Activated CD8-positive, alpha-beta T cell treated with anti-CD3 and anti-CD28 coated beads, Interleukin-2, amount 10 ng/mL, durations not matched to agents 7 days and 5 days (primary cell): Measurements from ENCODE around the gene VIPR2. TPM values are rescaled to one million over a fixed set of nuclear protein-coding genes. Genes with fewer than 3 reads are reported as not detected.
"Not testable (repeated sequence)": the region's sequence is repeated elsewhere in the genome, so short reads cannot be mapped to it uniquely, and the experiment has no call there.

Source experiments
- ATAC-seq: fragments of 150-1000 bp; cut with Tn5 transposase; one replicate; pipeline ENCODE4 v1.10.0; 2021; ENCODE audit warnings: moderate library complexity
- CTCF ChIA-PET: fragments of 350-600 bp; sonication (Branson Sonifier 250); formaldehyde crosslinking; loops from one replicate; lab custom pipeline; 2021; ENCODE audit warnings: antibody characterized with exemption; lab: Charles Lee
- POLR2A ChIA-PET: fragments of 350-600 bp; sonication (Branson Sonifier 250); formaldehyde crosslinking; loops from one replicate; lab custom pipeline; 2021; ENCODE audit warnings: antibody characterized with exemption; lab: Charles Lee
- DNase-seq: peaks from one replicate; pipeline ENCODE4 v3.0.0-alpha.2; 2020
- H3K27ac Mint-ChIP-seq: one replicate; pipeline ENCODE4 v1.8.0; 2021; ENCODE audit warnings: mild to moderate bottlenecking, mixed read lengths
- H3K27me3 Mint-ChIP-seq: one replicate; pipeline ENCODE4 v1.8.0; 2021; ENCODE audit warnings: low read depth, mixed read lengths
- H3K36me3 Mint-ChIP-seq: one replicate; pipeline ENCODE4 v1.8.0; 2021; ENCODE audit warnings: low read depth, mixed read lengths
- H3K4me1 Mint-ChIP-seq: one replicate; pipeline ENCODE4 v1.8.0; 2021; ENCODE audit warnings: low read depth, mixed read lengths
- H3K4me3 Mint-ChIP-seq: one replicate; pipeline ENCODE4 v1.8.0; 2021; ENCODE audit warnings: mild to moderate bottlenecking, mixed read lengths
- H3K9me3 Mint-ChIP-seq: one replicate; pipeline ENCODE4 v1.8.0; 2022; ENCODE audit warnings: mixed read lengths; ENCODE audit not compliant: insufficient read depth
- total RNA-seq, 2 experiments: library from RNA; stranded (reverse); gene quantifications; one replicate each; pipeline ENCODE4 v1.2.3, GENCODE V29; 2021

VIPR2 gene
- total RNA-seq, 2 experiments from 2014 or later = not detected

DNA sequence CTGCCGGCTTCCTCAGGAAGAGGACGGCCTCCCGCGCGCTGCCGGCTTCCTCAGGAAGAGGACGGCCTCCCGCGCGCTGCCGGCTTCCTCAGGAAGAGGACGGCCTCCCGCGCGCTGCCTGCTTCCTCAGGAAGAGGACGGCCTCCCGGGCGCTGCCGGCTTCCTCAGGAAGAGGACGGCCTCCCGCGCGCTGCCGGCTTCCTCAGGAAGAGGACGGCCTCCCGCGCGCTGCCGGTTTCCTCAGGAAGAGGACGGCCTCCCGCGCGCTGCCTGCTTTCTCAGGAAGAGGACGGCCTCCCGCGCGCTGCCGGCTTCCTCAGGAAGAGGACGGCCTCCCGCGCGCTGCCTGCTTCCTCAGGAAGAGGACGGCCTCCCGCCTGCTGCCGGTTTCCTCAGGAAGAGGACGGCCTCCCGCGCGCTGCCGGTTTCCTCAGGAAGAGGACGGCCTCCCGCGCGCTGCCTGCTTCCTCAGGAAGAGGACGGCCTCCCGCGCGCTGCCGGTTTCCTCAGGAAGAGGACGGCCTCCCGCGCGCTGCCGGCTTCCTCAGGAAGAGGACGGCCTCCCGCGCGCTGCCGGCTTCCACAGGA is 138.6 kb downstream of the VIPR2 start:
- DNase-seq, H3K27me3 Mint-ChIP-seq, H3K4me1 Mint-ChIP-seq, H3K27ac Mint-ChIP-seq, POLR2A ChIA-PET, H3K4me3 Mint-ChIP-seq, H3K36me3 Mint-ChIP-seq, H3K9me3 Mint-ChIP-seq, CTCF ChIA-PET, ATAC-seq: not testable (repeated sequence)

DNA sequence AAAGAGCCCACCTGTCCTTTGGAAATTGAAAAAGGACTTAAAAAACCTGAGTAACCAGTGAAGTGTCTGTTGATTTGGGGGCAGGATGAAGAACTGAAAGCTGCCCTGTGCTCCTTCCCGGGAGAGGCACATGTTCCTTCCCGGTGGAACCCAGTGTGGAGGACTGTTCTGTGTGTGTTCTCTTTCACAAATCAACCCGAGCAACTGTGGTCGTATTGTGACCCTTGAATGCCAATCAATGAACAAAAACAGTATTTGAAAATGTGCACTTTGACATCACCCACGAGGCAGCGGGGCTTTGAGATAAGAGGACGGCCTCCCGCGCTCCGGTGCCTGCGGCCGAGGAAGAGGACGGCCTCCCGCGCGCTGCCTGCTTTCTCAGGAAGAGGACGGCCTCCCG is 139.0 kb downstream of the VIPR2 start:
- H3K27me3 Mint-ChIP-seq = no peaks in the 10 kb centered on the region
- no peak overlapping the region for H3K27ac Mint-ChIP-seq
- ChIA-PET CTCF (no interaction called here), POLR2A (no interaction called here)
- no peaks in the 10 kb centered on the region for H3K4me1 Mint-ChIP-seq
- ATAC-seq (no peak), DNase-seq (no peak)
- no peak overlapping the region for H3K4me3 Mint-ChIP-seq
- no peaks in the 10 kb centered on the region for H3K9me3 Mint-ChIP-seq
- no peaks in the 10 kb centered on the region for H3K36me3 Mint-ChIP-seq

DNA sequence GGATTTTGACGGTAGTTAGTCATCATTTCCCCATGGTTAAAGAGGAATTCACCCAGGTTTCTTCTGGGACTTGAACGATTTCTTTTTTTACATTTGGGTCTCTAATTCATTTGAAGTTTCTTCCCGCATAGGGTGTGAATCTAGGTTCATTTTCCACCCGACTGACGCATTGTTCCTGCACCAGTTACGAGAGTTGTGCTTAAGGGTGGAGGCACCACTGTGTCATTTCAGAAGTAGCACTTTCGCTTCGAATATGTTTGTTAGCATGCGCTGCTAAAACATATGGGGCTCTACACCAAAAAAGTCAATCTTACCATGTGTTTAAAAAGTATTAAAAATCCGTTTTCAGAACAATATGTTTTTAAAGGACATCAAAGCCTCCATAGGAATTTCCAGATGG is 140.3 kb downstream of the VIPR2 start:
- Mint-ChIP-seq H3K36me3 (no peaks in the 10 kb centered on the region), H3K27ac (no peak overlapping the region)
- no peak for DNase-seq

DNA sequence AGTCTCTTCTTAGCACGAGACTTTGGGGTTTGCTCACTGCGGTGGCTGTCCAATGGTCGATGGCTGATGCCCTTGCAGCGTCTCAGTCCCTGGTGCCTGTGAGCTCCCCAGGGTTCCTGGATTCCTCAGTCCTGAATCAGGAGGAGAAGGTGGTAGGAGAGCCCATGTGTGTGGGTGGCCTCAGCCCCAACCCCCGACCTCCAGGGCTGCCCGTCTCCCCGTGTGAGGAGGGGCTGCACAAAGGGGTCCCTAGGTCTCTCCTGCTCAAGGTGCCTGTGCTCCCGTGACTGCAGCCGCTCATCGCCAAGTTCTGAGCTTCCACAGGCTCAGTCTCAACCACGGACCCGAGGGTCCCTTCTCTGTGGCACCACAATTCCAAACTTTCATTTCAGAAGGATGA is 142.9 kb downstream of the VIPR2 start:
- Mint-ChIP-seq H3K9me3 (no peaks in the 10 kb centered on the region), H3K27me3 (no peaks in the 10 kb centered on the region), H3K36me3 (no peaks in the 10 kb centered on the region), H3K27ac (no peak overlapping the region), H3K4me1 (no peaks in the 10 kb centered on the region), H3K4me3 (no peak overlapping the region)
- DNase-seq (no peak), ATAC-seq (no peak)
- ChIA-PET CTCF (interaction anchor here (1.0 kb wide), 1 partner anchor 9 kb away, joined by 3 read pairs; no protein-coding TSS in a partner anchor), POLR2A (no interaction called here)

More for the DNA sequence above, 140.3 kb downstream of the VIPR2 start:
- H3K4me3 Mint-ChIP-seq = no peak overlapping the region
- H3K4me1 Mint-ChIP-seq = no peaks in the 10 kb centered on the region
- ChIA-PET CTCF (no interaction called here), POLR2A (no interaction called here)
- no peaks in the 10 kb centered on the region for H3K27me3 Mint-ChIP-seq
- ATAC-seq = no peak
- no peaks in the 10 kb centered on the region for H3K9me3 Mint-ChIP-seq

DNA sequence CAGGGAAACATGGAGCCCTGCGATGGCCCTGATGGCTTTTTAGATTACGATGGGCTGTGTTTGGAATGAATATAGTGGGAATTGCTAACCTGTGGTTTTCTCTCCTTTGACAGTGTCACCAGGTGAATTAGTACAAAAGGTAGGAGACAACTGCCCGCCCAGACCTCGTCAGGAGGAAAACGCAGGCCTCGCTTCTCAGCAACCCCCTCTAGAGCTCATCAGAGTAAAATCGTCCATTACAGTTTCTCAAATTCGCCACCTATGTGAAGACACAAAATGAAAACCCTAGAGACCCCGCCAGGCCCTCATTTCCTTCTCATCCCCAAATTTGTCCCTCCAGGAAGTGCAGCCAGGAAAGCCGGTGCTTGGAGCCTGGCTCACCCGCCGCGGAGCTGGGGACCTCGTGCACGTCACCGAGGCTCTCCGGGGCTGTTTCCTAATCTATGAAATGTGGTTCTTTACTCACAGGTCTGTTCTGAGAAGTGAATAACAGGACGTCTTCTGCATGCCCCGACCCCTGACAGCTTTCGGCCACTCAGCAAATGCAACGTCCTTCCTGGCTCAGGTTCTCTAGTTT is 143.7 kb downstream of the VIPR2 start:
- H3K4me1 Mint-ChIP-seq = no peaks in the 10 kb centered on the region
- no peak overlapping the region for H3K27ac Mint-ChIP-seq
- no peaks in the 10 kb centered on the region for H3K9me3 Mint-ChIP-seq
- POLR2A ChIA-PET = no interaction called here
- DNase-seq = no peak
- CTCF ChIA-PET = no interaction called here
- no peaks in the 10 kb centered on the region for H3K27me3 Mint-ChIP-seq
- ATAC-seq = no peak
- H3K36me3 Mint-ChIP-seq = no peaks in the 10 kb centered on the region
- H3K4me3 Mint-ChIP-seq = no peak overlapping the region

DNA sequence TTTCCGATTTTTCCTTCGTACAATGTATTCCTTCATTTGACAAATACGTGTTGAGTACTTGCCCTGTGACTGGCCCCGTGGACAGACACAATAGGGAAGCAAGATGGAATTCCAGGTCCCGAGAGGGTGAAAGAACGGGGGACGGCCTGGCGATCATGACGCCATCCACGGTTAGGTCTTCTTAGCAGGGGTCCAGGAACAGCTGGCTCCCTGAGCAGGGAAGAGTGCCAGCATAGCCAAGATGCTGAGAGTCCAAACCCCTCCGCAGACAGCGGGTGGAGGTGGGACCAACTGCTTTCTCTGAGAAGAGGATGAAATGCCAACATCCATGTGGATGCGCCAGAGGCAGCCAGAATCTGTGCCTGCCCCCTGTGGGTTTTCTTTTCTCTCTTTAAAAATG is 144.6 kb downstream of the VIPR2 start:
- no peaks in the 10 kb centered on the region for H3K36me3 Mint-ChIP-seq
- H3K27me3 Mint-ChIP-seq = no peaks in the 10 kb centered on the region
- H3K9me3 Mint-ChIP-seq = no peaks in the 10 kb centered on the region
- DNase-seq (no peak), ATAC-seq (no peak)
- no peak overlapping the region for H3K27ac Mint-ChIP-seq
- no peaks in the 10 kb centered on the region for H3K4me1 Mint-ChIP-seq
- ChIA-PET POLR2A (no interaction called here), CTCF (no interaction called here)
- H3K4me3 Mint-ChIP-seq = no peak overlapping the region

DNA sequence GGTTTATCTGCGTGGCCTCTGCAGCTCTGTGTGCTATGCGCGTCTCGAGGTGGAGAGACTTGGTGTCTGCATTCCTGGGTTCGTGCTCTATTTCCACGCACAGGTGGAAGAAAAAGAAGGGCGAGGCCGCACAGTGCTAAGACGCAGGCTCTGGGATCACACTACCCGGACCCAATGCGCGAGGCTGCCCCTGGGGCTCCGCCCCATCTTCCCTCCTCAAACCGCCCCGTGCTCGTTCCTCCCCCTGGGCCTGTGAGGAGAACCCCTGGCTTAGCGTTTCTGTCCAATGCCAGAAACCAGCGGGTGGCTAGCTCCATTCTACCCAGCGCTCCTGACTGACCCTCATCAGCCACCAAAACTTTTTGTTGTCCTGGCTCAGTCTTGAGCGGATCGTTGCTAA is 145.2 kb downstream of the VIPR2 start:
- no peaks in the 10 kb centered on the region for H3K4me1 Mint-ChIP-seq
- DNase-seq (no peak), ATAC-seq (no peak)
- no peak overlapping the region for H3K4me3 Mint-ChIP-seq
- ChIA-PET POLR2A (no interaction called here), CTCF (no interaction called here)
- no peaks in the 10 kb centered on the region for H3K9me3 Mint-ChIP-seq
- H3K36me3 Mint-ChIP-seq = no peaks in the 10 kb centered on the region
- H3K27ac Mint-ChIP-seq = no peak overlapping the region
- H3K27me3 Mint-ChIP-seq = no peaks in the 10 kb centered on the region

DNA sequence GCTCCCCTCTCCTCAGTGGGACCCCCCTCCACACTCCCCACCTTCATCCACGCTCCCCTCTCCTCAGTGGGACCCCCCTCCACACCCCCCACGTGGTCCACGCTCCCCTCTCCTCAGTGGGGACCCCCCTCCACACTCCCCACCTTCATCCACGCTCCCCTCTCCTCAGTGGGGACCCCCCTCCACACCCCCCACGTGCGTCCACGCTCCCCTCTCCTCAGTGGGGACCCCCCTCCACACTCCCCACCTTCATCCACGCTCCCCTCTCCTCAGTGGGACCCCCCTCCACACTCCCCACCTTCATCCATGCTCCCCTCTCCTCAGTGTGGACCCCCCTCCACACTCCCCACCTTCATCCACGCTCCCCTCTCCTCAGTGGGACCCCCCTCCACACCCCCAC is 146.4 kb downstream of the VIPR2 start:
- H3K4me3 Mint-ChIP-seq, H3K36me3 Mint-ChIP-seq, CTCF ChIA-PET, H3K27me3 Mint-ChIP-seq, H3K9me3 Mint-ChIP-seq, H3K27ac Mint-ChIP-seq, ATAC-seq, DNase-seq, POLR2A ChIA-PET, H3K4me1 Mint-ChIP-seq: not testable (repeated sequence)

DNA sequence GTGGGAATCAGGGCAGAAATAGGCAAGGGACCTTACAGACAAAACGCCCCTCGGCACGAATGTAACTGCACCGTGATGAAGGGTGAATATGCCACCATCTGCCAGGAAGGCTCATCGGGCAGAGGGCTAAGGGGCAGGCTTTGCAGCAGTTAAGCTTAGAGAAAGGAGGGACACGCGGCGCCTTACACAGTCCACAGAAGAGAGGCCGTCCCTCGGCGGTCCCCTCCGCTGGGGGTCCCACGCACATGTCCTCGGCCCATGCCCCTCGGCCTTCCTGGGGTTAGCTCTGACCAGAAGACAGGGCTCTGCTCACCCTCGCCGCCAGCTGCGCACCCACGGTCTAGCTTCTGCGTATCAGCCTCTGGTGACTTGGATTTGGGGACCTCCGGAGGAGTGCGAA is 147.2 kb downstream of the VIPR2 start:
- CTCF ChIA-PET = no interaction called here
- no peak for ATAC-seq
- H3K4me3 Mint-ChIP-seq = no peak overlapping the region

DNA sequence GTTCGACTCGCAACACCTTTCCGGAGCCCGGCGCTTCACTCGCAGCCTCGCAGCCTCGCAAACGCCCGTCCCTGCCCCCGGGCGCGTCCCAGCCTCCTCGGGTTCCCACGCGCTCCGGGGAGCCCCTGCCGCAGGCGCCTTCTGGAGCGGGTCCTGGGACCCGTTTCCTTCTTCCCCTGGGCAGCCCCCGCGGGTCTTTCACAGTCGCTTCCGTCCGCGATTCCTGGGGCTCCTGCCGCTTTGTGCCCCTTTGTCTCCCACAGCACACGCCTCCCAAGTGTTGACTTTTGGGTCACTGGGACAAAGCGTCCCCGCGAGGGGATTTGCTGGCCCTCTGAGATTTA is 147.6 kb downstream of the VIPR2 start:
- no peak overlapping the region for H3K27ac Mint-ChIP-seq
- DNase-seq (no peak), ATAC-seq (no peak)
- ChIA-PET CTCF (no interaction called here), POLR2A (no interaction called here)
- H3K4me3 Mint-ChIP-seq = no peak overlapping the region
- H3K27me3 Mint-ChIP-seq = peaks cover 14% of the 10 kb centered on the region
- H3K9me3 Mint-ChIP-seq = no peaks in the 10 kb centered on the region
- no peaks in the 10 kb centered on the region for H3K36me3 Mint-ChIP-seq
- no peaks in the 10 kb centered on the region for H3K4me1 Mint-ChIP-seq

More for the DNA sequence above, 147.2 kb downstream of the VIPR2 start:
- peaks cover 13% of the 10 kb centered on the region for H3K27me3 Mint-ChIP-seq
- DNase-seq = no peak
- H3K4me1 Mint-ChIP-seq = no peaks in the 10 kb centered on the region
- H3K9me3 Mint-ChIP-seq = no peaks in the 10 kb centered on the region
- H3K36me3 Mint-ChIP-seq = no peaks in the 10 kb centered on the region
- POLR2A ChIA-PET = no interaction called here
- no peak overlapping the region for H3K27ac Mint-ChIP-seq

DNA sequence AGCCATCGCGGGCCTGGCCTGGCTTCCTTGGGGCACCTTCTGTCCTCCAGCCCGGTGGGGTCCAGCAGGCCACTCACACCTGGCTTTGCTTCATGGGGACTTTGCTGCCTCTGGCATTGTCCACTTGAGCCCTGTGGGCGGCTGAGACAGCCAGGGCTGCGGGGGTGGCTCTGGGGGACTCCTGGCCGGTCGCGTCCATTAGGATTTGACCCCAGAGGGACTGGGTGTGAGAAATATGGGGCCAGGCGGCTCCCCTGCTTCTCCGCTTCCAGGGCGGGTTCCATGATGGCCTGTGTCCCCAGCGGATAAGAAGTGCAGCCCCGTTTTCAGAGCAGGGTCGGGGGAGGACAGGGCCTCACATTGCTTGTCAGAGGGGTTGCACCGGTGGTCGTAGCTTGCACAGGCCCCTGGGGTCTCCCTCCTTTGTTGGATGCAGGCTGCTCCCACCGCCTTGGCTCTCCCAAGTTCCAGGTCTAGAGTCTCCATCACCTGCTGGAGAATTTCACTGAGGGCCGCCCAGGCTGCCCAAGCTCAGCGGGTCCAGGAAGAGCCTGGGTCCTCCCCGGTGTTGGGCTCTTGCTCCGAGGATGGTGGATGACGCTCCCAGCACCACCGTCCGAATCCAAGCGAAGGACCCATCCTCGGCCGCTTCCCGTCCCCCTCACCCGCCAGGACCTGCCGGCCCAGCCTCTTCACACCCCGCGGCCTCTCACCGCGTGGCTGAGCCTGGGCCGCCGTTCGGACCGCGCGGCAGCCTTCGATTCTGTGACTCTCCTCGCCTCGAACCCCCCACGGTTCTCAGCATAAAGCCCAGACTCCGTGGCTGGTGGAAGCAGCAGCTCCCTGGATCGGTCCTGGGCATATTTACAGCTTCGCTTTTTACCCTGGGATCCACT is 148.2 kb downstream of the VIPR2 start:
- CTCF ChIA-PET = no interaction called here
- ATAC-seq = no peak
- no peaks in the 10 kb centered on the region for H3K9me3 Mint-ChIP-seq

DNA sequence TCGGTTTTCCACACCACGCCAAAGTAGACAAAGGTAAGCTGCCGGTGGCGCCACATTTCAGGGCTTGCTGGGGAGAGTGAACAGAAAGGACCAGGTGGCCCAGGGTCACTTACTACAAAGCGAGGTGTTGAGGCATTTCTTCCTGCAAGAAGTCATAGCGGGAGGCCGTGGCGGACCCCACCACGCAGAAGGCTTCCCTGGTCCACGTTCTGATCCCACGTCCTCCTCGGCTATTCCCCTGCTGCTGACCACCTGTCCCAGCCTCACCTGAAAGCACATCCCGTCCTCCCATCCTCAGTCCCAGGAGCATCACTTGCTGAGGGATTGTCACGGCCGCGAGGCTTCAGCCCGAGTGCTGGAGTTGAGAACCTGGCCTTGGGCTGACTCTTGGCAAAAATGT is 149.2 kb downstream of the VIPR2 start:
- no peak for ATAC-seq
- Mint-ChIP-seq H3K27me3 (peaks cover 26% of the 10 kb centered on the region), H3K4me3 (no peak overlapping the region), H3K36me3 (no peaks in the 10 kb centered on the region), H3K4me1 (no peaks in the 10 kb centered on the region), H3K9me3 (no peaks in the 10 kb centered on the region), H3K27ac (no peak overlapping the region)
- ChIA-PET CTCF (no interaction called here), POLR2A (no interaction called here)
- DNase-seq = no peak

More for the DNA sequence above, 148.2 kb downstream of the VIPR2 start:
- Mint-ChIP-seq H3K4me3 (no peak overlapping the region), H3K36me3 (no peaks in the 10 kb centered on the region), H3K4me1 (no peaks in the 10 kb centered on the region), H3K27me3 (peaks cover 20% of the 10 kb centered on the region), H3K27ac (no peak overlapping the region)
- POLR2A ChIA-PET = no interaction called here
- no peak for DNase-seq
